IMR-90 (cell line): ENCODE results near the gene SEZ6L. TPM values are rescaled to one million over a fixed set of nuclear protein-coding genes. Genes with fewer than 3 reads are reported as not detected.

Experiments used
- ATAC-seq: fragments of 200-7000 bp; cut with Tn5 transposase; 2 replicates; pipeline ENCODE4 v1.9.1; 2020; ENCODE audit warnings: low read depth, mild to moderate bottlenecking, moderate library complexity
- BruUV-seq: library from RNA; stranded (reverse); fragments of 400-500 nt; replicated peaks from 2 replicates; lab custom pipeline; 2021; lab: Mats Ljungman, UMichigan
- CTCF ChIA-PET: fragments of 300-600 bp; formaldehyde crosslinking; extraction: SDS; loops from one replicate; lab custom pipeline; 2021; ENCODE audit warnings: antibody characterized with exemption; lab: Yijun Ruan, JAX
- POLR2A ChIA-PET: fragments of 300-600 bp; sonication (Branson Sonifier 250); formaldehyde crosslinking; loops from one replicate; lab custom pipeline; 2022; ENCODE audit warnings: antibody characterized with exemption; ENCODE audit not compliant: unreplicated experiment; lab: Charles Lee
- DNase-seq: peaks from one replicate; pipeline ENCODE4 v3.0.0; 2013
- H2AFZ ChIP-seq: replicated peaks from 2 replicates; pipeline ENCODE3; 2013; ENCODE audit warnings: low read length, mild to moderate bottlenecking; ENCODE audit not compliant: poor library complexity
- H2AK5ac ChIP-seq: 2 replicates; pipeline ENCODE4 v1.6.1; 2013; ENCODE audit warnings: low read depth, low read length, inconsistent platforms
- H2AK9ac ChIP-seq: replicated peaks from 2 replicates; pipeline ENCODE3; 2013; ENCODE audit warnings: mild to moderate bottlenecking, low read depth, low read length, moderate library complexity; ENCODE audit not compliant: poor library complexity
- H2BK120ac ChIP-seq: 2 replicates; pipeline ENCODE4 v1.6.1; 2013; ENCODE audit warnings: low read depth, low read length, inconsistent platforms
- H2BK15ac ChIP-seq: 3 replicates; pipeline ENCODE4 v1.6.1; 2013; ENCODE audit warnings: low read depth, low read length, inconsistent platforms
- H2BK20ac ChIP-seq: 2 replicates; pipeline ENCODE4 v1.6.1; 2013; ENCODE audit warnings: low read depth, mild to moderate bottlenecking, inconsistent platforms, low read length, moderate library complexity
- H2BK5ac ChIP-seq: 2 replicates; pipeline ENCODE4 v1.6.1; 2013; ENCODE audit warnings: mild to moderate bottlenecking, low read depth, low read length, inconsistent platforms; ENCODE audit not compliant: poor library complexity, severe bottlenecking
- H3K14ac ChIP-seq: replicated peaks from 2 replicates; pipeline ENCODE4 v1.6.1; 2013; ENCODE audit warnings: low read depth, low read length, inconsistent platforms
- H3K18ac ChIP-seq: 2 replicates; pipeline ENCODE4 v1.6.1; 2013; ENCODE audit warnings: low read depth, low read length, control low read depth
- H3K23ac ChIP-seq: 2 replicates; pipeline ENCODE4 v1.6.1; 2013; ENCODE audit warnings: low read depth, low read length, inconsistent platforms
- H3K27ac ChIP-seq: 2 replicates; pipeline ENCODE4 v1.5.1; 2013; ENCODE audit warnings: mild to moderate bottlenecking, control low read depth, low read length; ENCODE audit not compliant: insufficient read depth
- H3K27me3 ChIP-seq: 2 replicates; pipeline ENCODE4 v1.6.1; 2013; ENCODE audit warnings: low read length; ENCODE audit not compliant: control insufficient read depth, insufficient read depth
- H3K36me3 ChIP-seq: 2 replicates; pipeline ENCODE4 v1.6.1; 2013; ENCODE audit warnings: low read length, mixed read lengths; ENCODE audit not compliant: control insufficient read depth, insufficient read depth
- H3K4ac ChIP-seq: 2 replicates; pipeline ENCODE4 v1.6.1; 2013; ENCODE audit warnings: low read depth, low read length, inconsistent platforms
- H3K4me1 ChIP-seq: 2 replicates; pipeline ENCODE4 v1.6.1; 2013; ENCODE audit warnings: low read length, mixed read lengths; ENCODE audit not compliant: control insufficient read depth, insufficient read depth
- H3K4me2 ChIP-seq: 2 replicates; pipeline ENCODE4 v1.6.1; 2013; ENCODE audit warnings: low read depth, mild to moderate bottlenecking, control low read depth, low read length, moderate library complexity
- H3K4me3 ChIP-seq: 2 replicates; pipeline ENCODE4 v1.5.1; 2013; ENCODE audit warnings: low read depth, mild to moderate bottlenecking, control low read depth, low read length, moderate library complexity; ENCODE audit not compliant: insufficient read depth
- H3K56ac ChIP-seq: 2 replicates; pipeline ENCODE4 v1.6.1; 2013; ENCODE audit warnings: low read length, inconsistent platforms; ENCODE audit not compliant: insufficient read depth; ENCODE audit errors: extremely low read depth
- H3K79me1 ChIP-seq, 2 experiments: 2 replicates each; pipeline ENCODE4 v1.6.1; 2013; ENCODE audit warnings: low read length in 2 of 2, inconsistent platforms in 1 of 2, low read depth in 1 of 2
- H3K9ac ChIP-seq: 2 replicates; pipeline ENCODE4 v1.6.1; 2013; ENCODE audit warnings: low read depth, low read length, control low read depth
- H3K9me1 ChIP-seq: 2 replicates; pipeline ENCODE4 v1.6.1; 2013; ENCODE audit warnings: low read length, inconsistent platforms; ENCODE audit not compliant: insufficient read depth
- H3K9me3 ChIP-seq: 2 replicates; pipeline ENCODE4 v1.6.1; 2013; ENCODE audit warnings: low read length; ENCODE audit not compliant: control insufficient read depth, insufficient read depth
- H4K20me1 ChIP-seq: 2 replicates; pipeline ENCODE4 v1.6.1; 2013; ENCODE audit warnings: low read length, inconsistent platforms; ENCODE audit not compliant: insufficient read depth
- H4K5ac ChIP-seq: 2 replicates; pipeline ENCODE4 v1.6.1; 2013; ENCODE audit warnings: mild to moderate bottlenecking, low read depth, low read length, control low read depth
- H4K8ac ChIP-seq, 2 experiments: 2 replicates each; pipeline ENCODE4 v1.6.1; 2013; ENCODE audit warnings: low read depth in 2 of 2, low read length in 2 of 2, control low read depth in 1 of 2, inconsistent platforms in 1 of 2
- H4K91ac ChIP-seq: 2 replicates; pipeline ENCODE4 v1.6.1; 2013; ENCODE audit warnings: low read depth, low read length, inconsistent platforms; ENCODE audit not compliant: insufficient read depth
- BHLHE40 ChIP-seq: fragments of 150-350 bp; IDR thresholded peaks from 2 replicates; pipeline ENCODE4 v1.6.1; 2016; ENCODE audit warnings: mild to moderate bottlenecking, low read depth, low read length
- FOS ChIP-seq: fragments of 150-350 bp; IDR thresholded peaks from 2 replicates; pipeline ENCODE4 v1.6.1; 2016; ENCODE audit warnings: low read depth, low read length
- RFX5 ChIP-seq: IDR thresholded peaks from 2 replicates; pipeline ENCODE4 v1.8.0; 2012; ENCODE audit warnings: low read depth, mild to moderate bottlenecking, low read length, moderate library complexity
- USF2 ChIP-seq: fragments of 150-350 bp; IDR thresholded peaks from 2 replicates; pipeline ENCODE4 v1.6.1; 2017; ENCODE audit warnings: mild to moderate bottlenecking, antibody characterized with exemption, low read length, low read depth
- WGBS, 2 experiments: methylation state at CpG; one replicate each; pipeline versions ENCODE4 v1.1.5 to v1.1.7; 2013; ENCODE audit warnings: missing lambda C conversion rate in 2 of 2; ENCODE audit not compliant: insufficient read length in 1 of 2; ENCODE audit errors: extremely low coverage in 2 of 2; 5-methylcytosine and 5-hydroxymethylcytosine counted together
- dilution Hi-C: fragments of 300-500 bp; cut with HindIII; formaldehyde crosslinking; loops from one replicate; pipeline ENCODE4 v1.14.3; 2018; ENCODE audit warnings: low sequenced_read_pairs; ENCODE audit not compliant: unreplicated experiment
- in situ Hi-C: fragments of 300-500 bp; cut with MboI; formaldehyde crosslinking; loops from 3 replicates; pipeline ENCODE4 v1.14.3; 2019; ENCODE audit warnings: low sequenced_read_pairs, inconsistent platforms, mixed read lengths
- intact Hi-C: fragments of 100-400 bp; cut with micrococcal nuclease; formaldehyde crosslinking; loops from 2 replicates; pipeline ENCODE4 v1.10.0; 2022
- polyA plus RNA-seq, 3 experiments: library from polyadenylated mRNA; depleted of rRNA; stranded (reverse); fragments of >200 nt; gene quantifications; 2 replicates each; pipeline ENCODE4 v1.2.3, GENCODE V29; 2012; ENCODE audit warnings: low replicate concordance in 1 of 3
- total RNA-seq: library from RNA; depleted of rRNA; stranded (reverse); fragments of >200 nt; gene quantifications from 2 replicates; pipeline ENCODE4 v1.2.3, GENCODE V29; 2012

SEZ6L gene
- total and polyA plus RNA-seq, 2 of the 4 experiments (the other 2 are of a cell fraction), result not detected

GRCh38 chr22:26401726-26402125, 232.5 kb downstream of the SEZ6L start:
- H4K20me1 ChIP-seq, result no peaks in the 10 kb centered on the region
- no peak overlapping the region for H2BK5ac ChIP-seq
- dilution Hi-C loops (no loop called here), in situ Hi-C loops (loop anchor here (5.0 kb wide), 1 partner anchor 61 kb away; no protein-coding TSS in a partner anchor), intact Hi-C loops (no loop called here)
- no peak overlapping the region for H3K9ac ChIP-seq
- 63% methylated on average over 4 of the region's 5 CpGs; no CpG with 5 or more reads in 1 of the 2 experiments for WGBS, 2 experiments
- H2AK9ac ChIP-seq, result no peak overlapping the region
- no peaks in the 10 kb centered on the region for H3K9me3 ChIP-seq
- TF ChIP-seq BHLHE40 (no peak), RFX5 (no peak), USF2 (peak; percentile 9; the same call in 1 of the 2 replicates), FOS (no peak)
- no peak overlapping the region for H3K56ac ChIP-seq
- DNase-seq, result no peak
- H2BK15ac ChIP-seq, result no peak overlapping the region
- ATAC-seq, result no peak
- H3K4me1 ChIP-seq, result no peaks in the 10 kb centered on the region
- peaks cover 15% of the 10 kb centered on the region for H3K27me3 ChIP-seq
- H3K79me1 ChIP-seq, result no peaks in the 10 kb centered on the region
- no peak overlapping the region for H3K4me3 ChIP-seq
- H4K91ac ChIP-seq, result no peak overlapping the region
- H4K8ac ChIP-seq, result no peak overlapping the region
- H3K23ac ChIP-seq, result no peak overlapping the region
- H3K36me3 ChIP-seq, result no peaks in the 10 kb centered on the region
- no peak overlapping the region for H3K4ac ChIP-seq
- no peak overlapping the region for H2BK120ac ChIP-seq
- H3K9me1 ChIP-seq, result no peaks in the 10 kb centered on the region
- ChIA-PET POLR2A (no interaction called here), CTCF (interaction anchor here (1.8 kb wide), 1 partner anchor 60 kb away, joined by 6 read pairs; no protein-coding TSS in a partner anchor)
- no peak overlapping the region for H4K5ac ChIP-seq
- H3K14ac ChIP-seq, result no peak overlapping the region
- no peak overlapping the region for H2BK20ac ChIP-seq
- H3K27ac ChIP-seq, result no peak overlapping the region
- H3K4me2 ChIP-seq, result no peak overlapping the region
- H2AFZ ChIP-seq, result no peak overlapping the region
- no peak overlapping the region for H2AK5ac ChIP-seq
- no TSS peak for BruUV-seq
- no peak overlapping the region for H3K18ac ChIP-seq
